Left kidney (tissue), 2 donors: Measurements from ENCODE around the gene AEBP2. TPM values are rescaled to one million over a fixed set of nuclear protein-coding genes. Genes with fewer than 3 reads are reported as not detected.
"Not testable (repeated sequence)": the region's sequence is repeated elsewhere in the genome, so short reads cannot be mapped to it uniquely, and the experiment has no call there.

Source experiments
- DNase-seq: peaks from one replicate; pipeline ENCODE4 v3.0.0-alpha.2; 2013
- polyA plus RNA-seq: library from polyadenylated mRNA; unstranded; fragments of 120-200 nt; gene quantifications from one replicate; pipeline ENCODE4 v1.2.1, GENCODE V29; 2013; ENCODE audit not compliant: insufficient read length

AEBP2 gene
- polyA plus RNA-seq, 1 donor, result 64.5 TPM

GRCh38 chr12:19415563-19415962 is 23.7 kb upstream of the AEBP2 start:
- no peak for DNase-seq

GRCh38 chr12:19419086-19419485 is 20.2 kb upstream of the AEBP2 start:
- no peak for DNase-seq

- no peak for DNase-seq
Measured at GRCh38 chr12:19421503-19422282, 17.6 kb upstream of the AEBP2 start.

- no peak for DNase-seq
Measured at GRCh38 chr12:19423166-19423930, 15.9 kb upstream of the AEBP2 start.

- no peak for DNase-seq
Measured at GRCh38 chr12:19428246-19428645, 11.0 kb upstream of the AEBP2 start.

- not testable (repeated sequence) for DNase-seq
Measured at GRCh38 chr12:19429491-19429890, 9.8 kb upstream of the AEBP2 start.

- no peak for DNase-seq
Measured at GRCh38 chr12:19430988-19431387, 8.3 kb upstream of the AEBP2 start.

- DNase-seq, result no peak
Measured at GRCh38 chr12:19431407-19432308, 7.6 kb upstream of the AEBP2 start.

- no peak for DNase-seq
Measured at GRCh38 chr12:19432309-19433170, 6.8 kb upstream of the AEBP2 start.

- DNase-seq, result no peak
Measured at GRCh38 chr12:19434538-19434937, 4.8 kb upstream of the AEBP2 start.

- no peak for DNase-seq
Measured at GRCh38 chr12:19435831-19436497, 3.3 kb upstream of the AEBP2 start.

- no peak for DNase-seq
Measured at GRCh38 chr12:19436931-19437330, 2.4 kb upstream of the AEBP2 start.

- no peak for DNase-seq
Measured at GRCh38 chr12:19437996-19438395, 1.3 kb upstream of the AEBP2 start.

- DNase-seq, result peak; percentile 63
Measured at GRCh38 chr12:19440019-19440858, 947 bp downstream of the AEBP2 start.

GRCh38 chr12:19440916-19441315 is 1.6 kb downstream of the AEBP2 start:
- DNase-seq, result no peak

GRCh38 chr12:19443585-19443984 is 4.3 kb downstream of the AEBP2 start:
- no peak for DNase-seq

GRCh38 chr12:19444097-19444496 is 4.8 kb downstream of the AEBP2 start:
- no peak for DNase-seq

GRCh38 chr12:19447386-19447785 is 8.1 kb downstream of the AEBP2 start:
- no peak for DNase-seq

- no peak for DNase-seq
Measured at GRCh38 chr12:19449814-19450213, 10.5 kb downstream of the AEBP2 start.

- no peak for DNase-seq
Measured at GRCh38 chr12:19450362-19450761, 11.1 kb downstream of the AEBP2 start.
